ENCODE measurements around the gene NANOS1.
A peak's percentile ranks its signal among the peaks of the same experiment; 100 is the strongest.

NANOS1 gene, protein sequence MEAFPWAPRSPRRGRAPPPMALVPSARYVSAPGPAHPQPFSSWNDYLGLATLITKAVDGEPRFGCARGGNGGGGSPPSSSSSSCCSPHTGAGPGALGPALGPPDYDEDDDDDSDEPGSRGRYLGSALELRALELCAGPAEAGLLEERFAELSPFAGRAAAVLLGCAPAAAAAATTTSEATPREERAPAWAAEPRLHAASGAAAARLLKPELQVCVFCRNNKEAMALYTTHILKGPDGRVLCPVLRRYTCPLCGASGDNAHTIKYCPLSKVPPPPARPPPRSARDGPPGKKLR

GRCh38 chr10:119029613-119030420 is at the start of gene NANOS1:
NANOS1 (plus strand) TSS chr10:119029714; CDS start chr10:119029802, 88 bp downstream.
- peak; percentile 32 for DNase-seq (ENCODE audit: low read depth)
- peak within 1 kb of the TSS; percentile 57 for H3K4me3 ChIP-seq (ENCODE audit: low read depth, low read length)
- TF ChIP-seq CTCF (conservative IDR thresholded peaks at IDR 0.05; ENCODE audit: low read depth, low read length): no peak

- TF ChIP-seq CTCF (conservative IDR thresholded peaks at IDR 0.05; ENCODE audit: low read depth, low read length): no peak
- no peak for DNase-seq (ENCODE audit: low read depth)
- H3K4me3 ChIP-seq (ENCODE audit: low read depth, low read length): no peak overlapping the region
Measured at GRCh38 chr10:118980135-118980865, 49.2 kb upstream of the NANOS1 start.

GRCh38 chr10:118980870-118981269 is 48.6 kb upstream of the NANOS1 start:
- DNase-seq (ENCODE audit: low read depth): no peak
- no peak overlapping the region for H3K4me3 ChIP-seq (ENCODE audit: low read depth, low read length)
- TF ChIP-seq CTCF (conservative IDR thresholded peaks at IDR 0.05; ENCODE audit: low read depth, low read length): no peak

GRCh38 chr10:118981946-118982345 is 47.6 kb upstream of the NANOS1 start:
- TF ChIP-seq CTCF (conservative IDR thresholded peaks at IDR 0.05; ENCODE audit: low read depth, low read length): no peak
- no peak overlapping the region for H3K4me3 ChIP-seq (ENCODE audit: low read depth, low read length)
- DNase-seq (ENCODE audit: low read depth): no peak

GRCh38 chr10:118982366-118982765 is 47.1 kb upstream of the NANOS1 start:
- H3K4me3 ChIP-seq (ENCODE audit: low read depth, low read length): no peak overlapping the region
- TF ChIP-seq CTCF (conservative IDR thresholded peaks at IDR 0.05; ENCODE audit: low read depth, low read length): no peak
- no peak for DNase-seq (ENCODE audit: low read depth)

DNA sequence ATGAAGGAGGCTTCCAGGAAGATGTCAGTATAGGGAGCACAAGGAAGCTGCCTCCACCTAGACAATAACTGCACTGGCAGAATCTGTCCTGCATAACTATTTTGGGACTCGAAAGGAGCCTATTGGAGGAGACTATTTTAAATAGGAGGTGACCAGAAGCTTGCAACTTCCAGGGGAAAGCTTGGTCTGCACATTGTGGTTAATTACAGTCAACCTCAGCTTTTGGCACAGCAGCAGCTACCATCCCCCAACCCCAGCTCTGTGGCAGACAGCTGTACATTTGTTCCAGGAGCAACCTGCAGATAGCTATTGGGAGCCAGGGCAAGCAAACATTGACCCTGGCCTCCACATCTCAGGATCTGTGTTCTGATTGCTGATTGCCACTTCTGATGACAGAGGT is 46.3 kb upstream of the NANOS1 start:
- peak; percentile 52 for DNase-seq (ENCODE audit: low read depth)
- no peak for TF ChIP-seq CTCF (conservative IDR thresholded peaks at IDR 0.05; ENCODE audit: low read depth, low read length)
- no peak overlapping the region for H3K4me3 ChIP-seq (ENCODE audit: low read depth, low read length)
